Measurements from ENCODE around the gene CISTR.

GRCh38 chr12:53780323-53780722 lies 28.5 kb upstream of the CISTR start:
- no peak for TF ChIP-seq CTCF (IDR thresholded peaks at IDR 0.05)
- no peak for TF ChIP-seq POLR2A (IDR thresholded peaks at IDR 0.05)

Data from testis (tissue), 2 donors.